Measurements from ENCODE around the gene PLXNA2. TPM values are rescaled to one million over a fixed set of nuclear protein-coding genes. Genes with fewer than 3 reads are reported as not detected.
A peak's percentile ranks its signal among the peaks of the same experiment; 100 is the strongest.

The PLXNA2 gene
- total RNA-seq, 1 donor from 2014 or later = 1.7 TPM

GRCh38 chr1:208150833-208151458, 93.2 kb downstream of the PLXNA2 start:
- Mint-ChIP-seq H3K36me3 (no peaks in the 10 kb centered on the region), H3K27ac (peak overlapping the region; percentile 88), H3K4me1 (peaks cover 19% of the 10 kb centered on the region), H3K9me3 (no peaks in the 10 kb centered on the region), H3K27me3 (ENCODE audit: insufficient read depth, low read depth) (peaks cover 5% of the 10 kb centered on the region), H3K4me3 (peak overlapping the region; percentile 64)
- Histone ChIP-seq H4K20me1 (ENCODE audit: low read depth) (no peaks in the 10 kb centered on the region), H3K4me2 (peak overlapping the region; percentile 45), H3F3A (ENCODE audit: low read depth) (peaks cover 42% of the 10 kb centered on the region), H3K4me1 (peaks cover 50% of the 10 kb centered on the region), H3K9me3 (ENCODE audit: low read depth) (no peaks in the 10 kb centered on the region), H3K27me3 (no peaks in the 10 kb centered on the region), H3K4me3 (no peak overlapping the region), H2AFZ (replicated peaks) (no peak overlapping the region), H3K79me2 (ENCODE audit: low read depth) (no peaks in the 10 kb centered on the region), H3K36me3 (no peaks in the 10 kb centered on the region), H3K27ac (no peak overlapping the region), H3K9ac (no peak overlapping the region)
- TF ChIP-seq EZH2 (IDR thresholded peaks at IDR 0.05) = no peak
- peak; percentile 49 for DNase-seq (ENCODE audit: low spot score)

GRCh38 chr1:208149776-208150514, 94.2 kb downstream of the PLXNA2 start:
- H2AFZ ChIP-seq (replicated peaks) = no peak overlapping the region
- peaks cover 19% of the 10 kb centered on the region for H3K4me1 Mint-ChIP-seq
- H3K9ac ChIP-seq = no peak overlapping the region
- H3K36me3 Mint-ChIP-seq = no peaks in the 10 kb centered on the region
- H4K20me1 ChIP-seq (ENCODE audit: low read depth) = no peaks in the 10 kb centered on the region
- no peaks in the 10 kb centered on the region for H3K79me2 ChIP-seq (ENCODE audit: low read depth)
- no peak overlapping the region for H3K27ac Mint-ChIP-seq
- H3K27ac ChIP-seq = no peak overlapping the region
- TF ChIP-seq, protein P1, sequence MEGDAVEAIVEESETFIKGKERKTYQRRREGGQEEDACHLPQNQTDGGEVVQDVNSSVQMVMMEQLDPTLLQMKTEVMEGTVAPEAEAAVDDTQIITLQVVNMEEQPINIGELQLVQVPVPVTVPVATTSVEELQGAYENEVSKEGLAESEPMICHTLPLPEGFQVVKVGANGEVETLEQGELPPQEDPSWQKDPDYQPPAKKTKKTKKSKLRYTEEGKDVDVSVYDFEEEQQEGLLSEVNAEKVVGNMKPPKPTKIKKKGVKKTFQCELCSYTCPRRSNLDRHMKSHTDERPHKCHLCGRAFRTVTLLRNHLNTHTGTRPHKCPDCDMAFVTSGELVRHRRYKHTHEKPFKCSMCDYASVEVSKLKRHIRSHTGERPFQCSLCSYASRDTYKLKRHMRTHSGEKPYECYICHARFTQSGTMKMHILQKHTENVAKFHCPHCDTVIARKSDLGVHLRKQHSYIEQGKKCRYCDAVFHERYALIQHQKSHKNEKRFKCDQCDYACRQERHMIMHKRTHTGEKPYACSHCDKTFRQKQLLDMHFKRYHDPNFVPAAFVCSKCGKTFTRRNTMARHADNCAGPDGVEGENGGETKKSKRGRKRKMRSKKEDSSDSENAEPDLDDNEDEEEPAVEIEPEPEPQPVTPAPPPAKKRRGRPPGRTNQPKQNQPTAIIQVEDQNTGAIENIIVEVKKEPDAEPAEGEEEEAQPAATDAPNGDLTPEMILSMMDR (IDR thresholded peaks at IDR 0.05) = no peak
- no peaks in the 10 kb centered on the region for H3K27me3 ChIP-seq
- no peaks in the 10 kb centered on the region for H3K9me3 Mint-ChIP-seq
- peaks cover 48% of the 10 kb centered on the region for H3K4me1 ChIP-seq
- peaks cover 32% of the 10 kb centered on the region for H3F3A ChIP-seq (ENCODE audit: low read depth)
- H3K4me3 ChIP-seq = no peak overlapping the region
- H3K36me3 ChIP-seq = no peaks in the 10 kb centered on the region
- DNase-seq (ENCODE audit: low spot score) = peak; percentile 34
- H3K4me2 ChIP-seq = peak overlapping the region; percentile 45
- H3K9me3 ChIP-seq (ENCODE audit: low read depth) = no peaks in the 10 kb centered on the region
- no peak overlapping the region for H3K4me3 Mint-ChIP-seq
- peaks cover 5% of the 10 kb centered on the region for H3K27me3 Mint-ChIP-seq (ENCODE audit: insufficient read depth, low read depth)

DNA sequence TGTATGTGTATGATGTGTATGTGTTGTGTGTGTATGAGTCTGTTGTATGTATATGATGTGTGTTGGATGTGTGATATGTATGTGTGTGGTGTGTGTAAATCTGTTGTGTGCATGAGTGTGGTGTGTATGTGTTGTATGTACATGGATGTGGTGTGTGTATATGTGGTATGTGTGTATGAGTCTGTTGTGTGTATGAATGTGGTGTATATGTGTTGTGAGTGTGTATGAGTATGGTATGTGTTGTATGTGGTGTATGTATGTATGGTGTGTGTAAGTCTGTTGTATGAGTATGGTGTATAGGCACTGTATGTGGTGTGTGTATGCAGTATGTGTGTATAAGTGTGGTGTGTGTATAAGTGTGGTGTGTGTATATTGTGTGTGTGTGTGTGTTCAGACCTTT, 95.0 kb downstream of the PLXNA2 start:
- Histone ChIP-seq H3K27me3 (no peaks in the 10 kb centered on the region), H3F3A (ENCODE audit: low read depth) (peaks cover 26% of the 10 kb centered on the region), H3K9me3 (ENCODE audit: low read depth) (no peaks in the 10 kb centered on the region), H2AFZ (replicated peaks) (no peak overlapping the region), H3K4me2 (peak overlapping the region; percentile 45), H3K79me2 (ENCODE audit: low read depth) (no peaks in the 10 kb centered on the region), H4K20me1 (ENCODE audit: low read depth) (no peaks in the 10 kb centered on the region), H3K4me1 (peaks cover 45% of the 10 kb centered on the region), H3K4me3 (no peak overlapping the region), H3K36me3 (no peaks in the 10 kb centered on the region), H3K27ac (no peak overlapping the region), H3K9ac (no peak overlapping the region)
- TF ChIP-seq, protein P1 (IDR thresholded peaks at IDR 0.05) = no peak
- TF ChIP-seq EZH2 (IDR thresholded peaks at IDR 0.05) = no peak
- no peak for TF ChIP-seq EZH2phosphoT487 (IDR thresholded peaks at IDR 0.05)
- H3K36me3 Mint-ChIP-seq = no peaks in the 10 kb centered on the region
- H3K27ac Mint-ChIP-seq = no peak overlapping the region
- H3K9me3 Mint-ChIP-seq = no peaks in the 10 kb centered on the region
- H3K27me3 Mint-ChIP-seq (ENCODE audit: insufficient read depth, low read depth) = peaks cover 5% of the 10 kb centered on the region
- no peak overlapping the region for H3K4me3 Mint-ChIP-seq
- DNase-seq (ENCODE audit: low spot score) = no peak
- peaks cover 15% of the 10 kb centered on the region for H3K4me1 Mint-ChIP-seq

- Histone ChIP-seq H3K9me3 (ENCODE audit: low read depth) (no peaks in the 10 kb centered on the region), H3K36me3 (no peaks in the 10 kb centered on the region), H3F3A (ENCODE audit: low read depth) (peaks cover 26% of the 10 kb centered on the region), H4K20me1 (ENCODE audit: low read depth) (no peaks in the 10 kb centered on the region), H3K27ac (no peak overlapping the region), H3K4me3 (no peak overlapping the region), H3K4me1 (peaks cover 42% of the 10 kb centered on the region), H3K9ac (no peak overlapping the region), H2AFZ (replicated peaks) (no peak overlapping the region), H3K4me2 (no peak overlapping the region), H3K27me3 (no peaks in the 10 kb centered on the region), H3K79me2 (ENCODE audit: low read depth) (no peaks in the 10 kb centered on the region)
- Mint-ChIP-seq H3K27ac (no peak overlapping the region), H3K36me3 (no peaks in the 10 kb centered on the region), H3K4me1 (peaks cover 19% of the 10 kb centered on the region), H3K9me3 (no peaks in the 10 kb centered on the region), H3K27me3 (ENCODE audit: insufficient read depth, low read depth) (peaks cover 2% of the 10 kb centered on the region), H3K4me3 (no peak overlapping the region)
- TF ChIP-seq EZH2 (IDR thresholded peaks at IDR 0.05) (no peak), EZH2phosphoT487 (IDR thresholded peaks at IDR 0.05) (no peak)
- TF ChIP-seq, protein P1 (IDR thresholded peaks at IDR 0.05) = no peak
- no peak for DNase-seq (ENCODE audit: low spot score)
Measured at GRCh38 chr1:208148380-208148779, 95.8 kb downstream of the PLXNA2 start.
